ENCODE results near the gene CERS2.
"Not testable (repeated sequence)": the region's sequence is repeated elsewhere in the genome, so short reads cannot be mapped to it uniquely, and the experiment has no call there.

The CERS2 gene

DNA sequence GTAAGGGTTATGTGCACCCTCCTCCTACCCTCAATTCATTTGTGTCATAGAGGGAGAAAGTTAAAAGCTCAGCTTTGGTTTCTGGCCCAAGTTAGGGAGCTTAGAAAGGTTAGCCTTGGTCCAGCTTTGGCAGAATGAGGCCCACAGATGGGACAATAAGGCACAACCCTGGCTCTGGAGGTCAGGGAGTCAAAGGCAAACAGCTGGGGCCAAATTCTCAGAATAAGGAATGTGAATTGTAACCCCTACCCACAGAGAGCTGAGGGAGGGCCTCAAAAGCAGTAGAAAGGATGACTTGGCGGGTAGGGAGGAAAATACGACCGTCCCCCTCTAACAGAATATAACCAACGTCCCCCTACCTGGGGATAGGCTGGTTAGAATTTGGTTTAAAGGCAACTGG is 9.0 kb downstream of the CERS2 start:
- Histone ChIP-seq H3K4me1 (ENCODE audit: insufficient read depth, low read length) (peaks cover 10% of the 10 kb centered on the region), H3K9ac (ENCODE audit: low read length) (no peak overlapping the region), H3K36me3 (ENCODE audit: insufficient read depth, low read length) (peaks cover 79% of the 10 kb centered on the region), H3K27ac (ENCODE audit: low read depth, low read length) (no peak overlapping the region), H3K27me3 (ENCODE audit: control insufficient read depth in 1 of 2, insufficient read depth in 2 of 2, low read length in 2 of 2) (no peaks in the 10 kb centered on the region), H3K4me3 (ENCODE audit: low read depth in 1 of 2, low read length in 2 of 2) (no peak overlapping the region), H3K9me3 (ENCODE audit: low read length) (no peaks in the 10 kb centered on the region)

DNA sequence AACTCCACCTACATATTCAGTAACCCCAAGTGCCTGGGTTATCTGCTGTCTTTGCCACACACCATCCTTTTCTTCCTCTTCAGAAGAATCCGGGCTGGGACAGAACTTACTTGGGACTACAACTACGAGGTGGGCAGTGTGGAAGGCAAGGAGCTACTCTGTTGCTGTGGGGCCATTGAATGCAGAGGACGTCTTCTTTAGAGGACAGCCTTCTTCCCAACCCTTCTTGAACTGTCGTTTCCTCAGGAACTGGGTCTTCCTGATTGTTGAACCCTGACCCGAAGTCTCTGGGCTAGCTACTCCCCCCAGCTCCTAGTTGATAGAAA is 10.5 kb downstream of the CERS2 start:
- Histone ChIP-seq H3K36me3 (ENCODE audit: insufficient read depth, low read length) (peaks cover 91% of the 10 kb centered on the region), H3K9me3 (ENCODE audit: low read length) (no peaks in the 10 kb centered on the region), H3K4me1 (ENCODE audit: insufficient read depth, low read length) (no peaks in the 10 kb centered on the region), H3K27me3 (ENCODE audit: control insufficient read depth in 1 of 2, insufficient read depth in 2 of 2, low read length in 2 of 2) (no peaks in the 10 kb centered on the region), H3K4me3 (ENCODE audit: low read depth in 1 of 2, low read length in 2 of 2) (no peak overlapping the region), H3K27ac (ENCODE audit: low read depth, low read length) (no peak overlapping the region), H3K9ac (ENCODE audit: low read length) (no peak overlapping the region)

DNA sequence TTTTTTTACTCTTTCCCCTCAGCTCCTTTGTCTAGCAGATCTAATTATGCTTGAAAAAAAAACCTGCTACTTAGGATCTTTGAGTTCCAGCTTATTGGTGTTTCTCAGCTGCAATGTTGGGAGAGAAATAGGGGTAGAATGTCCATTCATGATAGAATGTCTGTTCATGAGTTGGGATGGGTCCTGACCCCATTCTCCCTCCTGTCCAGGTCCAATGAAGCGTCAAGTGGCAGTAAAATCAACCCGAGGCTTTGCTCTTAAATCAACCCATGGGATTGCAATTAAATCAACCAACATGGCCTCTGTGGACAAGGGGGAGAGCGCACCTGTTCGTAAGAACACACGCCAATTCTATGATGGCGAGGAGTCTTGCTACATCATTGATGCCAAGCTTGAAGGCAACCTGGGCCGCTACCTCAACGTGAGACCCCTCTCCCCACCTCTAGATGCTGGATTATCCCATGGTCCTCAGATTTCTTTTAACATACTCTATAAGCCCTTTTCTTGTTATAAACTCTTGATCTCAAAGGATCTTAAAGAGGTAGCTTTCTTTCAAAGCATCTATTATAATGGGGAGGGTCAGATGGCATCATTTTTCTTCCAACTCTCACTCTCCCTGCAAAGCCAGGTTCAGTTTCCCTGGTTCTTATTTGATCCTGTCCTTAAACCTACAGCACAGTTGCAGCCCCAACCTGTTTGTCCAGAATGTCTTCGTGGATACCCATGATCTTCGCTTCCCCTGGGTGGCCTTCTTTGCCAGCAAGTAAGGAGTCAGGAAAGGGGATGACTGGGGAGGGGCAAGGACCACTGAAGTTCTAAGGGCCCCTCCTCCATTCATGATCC is 11.1 kb downstream of the CERS2 start:
- Histone ChIP-seq H3K4me3 (ENCODE audit: low read depth in 1 of 2, low read length in 2 of 2) (no peak overlapping the region), H3K27me3 (ENCODE audit: control insufficient read depth in 1 of 2, insufficient read depth in 2 of 2, low read length in 2 of 2) (no peaks in the 10 kb centered on the region), H3K36me3 (ENCODE audit: insufficient read depth, low read length) (peaks cover 91% of the 10 kb centered on the region), H3K27ac (ENCODE audit: low read depth, low read length) (no peak overlapping the region), H3K4me1 (ENCODE audit: insufficient read depth, low read length) (no peaks in the 10 kb centered on the region), H3K9me3 (ENCODE audit: low read length) (no peaks in the 10 kb centered on the region), H3K9ac (ENCODE audit: low read length) (no peak overlapping the region)

DNA sequence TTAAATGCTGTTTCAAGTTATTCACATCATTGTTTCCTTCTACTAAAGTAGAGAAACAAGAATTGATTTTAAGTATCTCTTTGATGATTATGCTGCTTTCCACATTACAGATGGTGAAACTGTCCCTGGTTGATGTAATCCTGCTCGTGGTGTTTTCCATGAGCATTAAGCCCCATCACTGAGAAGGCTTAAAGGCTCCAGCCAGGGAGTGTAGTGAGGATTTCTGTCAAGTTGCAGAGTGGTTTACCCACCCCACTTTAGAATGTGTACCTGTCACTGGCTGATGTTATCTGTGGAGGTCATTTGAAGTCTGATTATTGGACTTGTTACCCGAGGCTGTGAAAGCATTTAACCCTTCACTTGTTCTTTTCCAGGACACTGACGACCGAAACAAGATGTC is 12.9 kb downstream of the CERS2 start:
- H3K27ac ChIP-seq (ENCODE audit: low read depth, low read length): no peak overlapping the region
- no peaks in the 10 kb centered on the region for H3K27me3 ChIP-seq (ENCODE audit: control insufficient read depth in 1 of 2, insufficient read depth in 2 of 2, low read length in 2 of 2)
- H3K4me3 ChIP-seq (ENCODE audit: low read depth in 1 of 2, low read length in 2 of 2): no peak overlapping the region
- no peaks in the 10 kb centered on the region for H3K4me1 ChIP-seq (ENCODE audit: insufficient read depth, low read length)
- H3K9me3 ChIP-seq (ENCODE audit: low read length): no peaks in the 10 kb centered on the region
- no peak overlapping the region for H3K9ac ChIP-seq (ENCODE audit: low read length)
- peaks cover 77% of the 10 kb centered on the region for H3K36me3 ChIP-seq (ENCODE audit: insufficient read depth, low read length)

DNA sequence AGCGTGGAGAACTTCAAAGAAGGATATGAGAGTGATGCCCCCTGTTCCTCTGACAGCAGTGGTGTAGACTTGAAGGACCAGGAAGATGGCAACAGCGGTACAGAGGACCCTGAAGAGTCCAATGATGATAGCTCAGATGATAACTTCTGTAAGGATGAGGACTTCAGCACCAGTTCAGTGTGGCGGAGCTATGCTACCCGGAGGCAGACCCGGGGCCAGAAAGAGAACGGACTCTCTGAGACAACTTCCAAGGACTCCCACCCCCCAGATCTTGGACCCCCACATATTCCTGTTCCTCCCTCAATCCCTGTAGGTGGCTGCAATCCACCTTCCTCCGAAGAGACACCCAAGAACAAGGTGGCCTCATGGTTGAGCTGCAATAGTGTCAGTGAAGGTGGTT is 14.0 kb downstream of the CERS2 start:
- no peaks in the 10 kb centered on the region for H3K27me3 ChIP-seq (ENCODE audit: control insufficient read depth in 1 of 2, insufficient read depth in 2 of 2, low read length in 2 of 2)
- peaks cover 74% of the 10 kb centered on the region for H3K36me3 ChIP-seq (ENCODE audit: insufficient read depth, low read length)
- H3K4me1 ChIP-seq (ENCODE audit: insufficient read depth, low read length): no peaks in the 10 kb centered on the region
- no peak overlapping the region for H3K4me3 ChIP-seq (ENCODE audit: low read depth in 1 of 2, low read length in 2 of 2)
- no peak overlapping the region for H3K27ac ChIP-seq (ENCODE audit: low read depth, low read length)
- H3K9me3 ChIP-seq (ENCODE audit: low read length): no peaks in the 10 kb centered on the region
- H3K9ac ChIP-seq (ENCODE audit: low read length): no peak overlapping the region

DNA sequence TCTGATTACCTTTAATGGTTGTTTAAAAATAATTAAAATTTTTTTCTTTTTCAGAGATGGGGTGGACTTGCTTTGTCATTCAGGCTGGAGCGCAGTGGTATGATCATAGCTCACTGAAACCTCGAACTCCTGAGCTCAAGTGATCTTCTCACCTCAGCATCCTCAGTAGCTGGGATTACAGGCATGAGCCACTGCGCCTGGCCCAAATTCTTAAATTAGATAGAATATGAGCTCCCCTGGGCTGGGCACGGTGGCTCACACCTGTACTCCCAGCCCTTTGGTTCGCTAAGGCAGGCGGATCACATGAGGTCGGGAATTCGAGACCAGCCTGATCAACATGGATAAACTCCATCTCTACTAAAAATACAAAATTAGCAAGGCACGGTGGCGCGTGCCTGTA is 17.0 kb downstream of the CERS2 start:
- no peak overlapping the region for H3K27ac ChIP-seq (ENCODE audit: low read depth, low read length)
- H3K27me3 ChIP-seq (ENCODE audit: control insufficient read depth in 1 of 2, insufficient read depth in 2 of 2, low read length in 2 of 2): no peaks in the 10 kb centered on the region
- no peaks in the 10 kb centered on the region for H3K4me1 ChIP-seq (ENCODE audit: insufficient read depth, low read length)
- H3K4me3 ChIP-seq (ENCODE audit: low read depth in 1 of 2, low read length in 2 of 2): no peak overlapping the region
- no peaks in the 10 kb centered on the region for H3K9me3 ChIP-seq (ENCODE audit: low read length)
- H3K36me3 ChIP-seq (ENCODE audit: insufficient read depth, low read length): peaks cover 67% of the 10 kb centered on the region
- no peak overlapping the region for H3K9ac ChIP-seq (ENCODE audit: low read length)

DNA sequence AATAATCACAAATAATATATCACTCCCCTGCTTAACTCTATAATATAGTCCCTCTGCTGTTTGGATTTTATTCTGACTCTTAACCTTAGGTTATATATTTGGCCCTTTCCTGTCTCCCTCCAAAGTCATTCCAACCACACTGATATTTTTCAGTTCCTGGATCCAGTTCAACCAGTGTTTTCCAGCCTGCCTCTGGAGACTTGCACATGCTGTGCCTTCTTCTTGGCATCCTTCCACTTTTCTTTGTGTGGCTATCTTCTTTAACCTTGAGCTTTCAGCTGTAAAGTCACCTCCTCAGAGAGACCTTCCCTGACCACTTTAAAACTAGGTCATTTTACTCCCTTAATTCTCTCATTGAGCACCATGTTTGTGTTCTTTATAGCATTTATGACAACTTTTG is 19.4 kb downstream of the CERS2 start:
- Histone ChIP-seq H3K4me3 (ENCODE audit: low read depth in 1 of 2, low read length in 2 of 2) (no peak overlapping the region), H3K4me1 (ENCODE audit: insufficient read depth, low read length) (no peaks in the 10 kb centered on the region), H3K27me3 (ENCODE audit: control insufficient read depth in 1 of 2, insufficient read depth in 2 of 2, low read length in 2 of 2) (no peaks in the 10 kb centered on the region), H3K36me3 (ENCODE audit: insufficient read depth, low read length) (peaks cover 62% of the 10 kb centered on the region), H3K9ac (ENCODE audit: low read length) (no peak overlapping the region), H3K9me3 (ENCODE audit: low read length) (no peaks in the 10 kb centered on the region), H3K27ac (ENCODE audit: low read depth, low read length) (no peak overlapping the region)

DNA sequence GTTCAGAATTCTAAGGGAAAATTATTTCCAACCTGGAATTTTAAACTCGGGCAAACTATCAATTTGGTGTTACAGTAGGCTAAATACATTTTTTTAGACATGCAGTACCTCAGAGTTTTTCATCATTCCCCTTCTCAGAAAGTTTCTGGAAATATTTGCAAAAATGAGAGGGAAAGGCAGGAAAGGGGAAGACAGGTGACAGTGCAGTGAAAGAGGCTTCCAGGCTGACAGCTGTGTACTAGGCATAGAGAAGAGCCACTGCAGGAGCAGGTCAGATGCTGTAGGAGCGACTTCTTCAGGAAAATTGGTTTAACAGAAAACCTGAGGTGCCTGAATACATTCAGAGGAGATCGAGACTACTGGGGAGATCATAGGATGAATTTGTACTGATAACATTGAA is 19.9 kb downstream of the CERS2 start:
- no peaks in the 10 kb centered on the region for H3K4me1 ChIP-seq (ENCODE audit: insufficient read depth, low read length)
- H3K27ac ChIP-seq (ENCODE audit: low read depth, low read length): no peak overlapping the region
- H3K4me3 ChIP-seq (ENCODE audit: low read depth in 1 of 2, low read length in 2 of 2): no peak overlapping the region
- no peak overlapping the region for H3K9ac ChIP-seq (ENCODE audit: low read length)
- H3K9me3 ChIP-seq (ENCODE audit: low read length): no peaks in the 10 kb centered on the region
- no peaks in the 10 kb centered on the region for H3K27me3 ChIP-seq (ENCODE audit: control insufficient read depth in 1 of 2, insufficient read depth in 2 of 2, low read length in 2 of 2)
- peaks cover 62% of the 10 kb centered on the region for H3K36me3 ChIP-seq (ENCODE audit: insufficient read depth, low read length)

DNA sequence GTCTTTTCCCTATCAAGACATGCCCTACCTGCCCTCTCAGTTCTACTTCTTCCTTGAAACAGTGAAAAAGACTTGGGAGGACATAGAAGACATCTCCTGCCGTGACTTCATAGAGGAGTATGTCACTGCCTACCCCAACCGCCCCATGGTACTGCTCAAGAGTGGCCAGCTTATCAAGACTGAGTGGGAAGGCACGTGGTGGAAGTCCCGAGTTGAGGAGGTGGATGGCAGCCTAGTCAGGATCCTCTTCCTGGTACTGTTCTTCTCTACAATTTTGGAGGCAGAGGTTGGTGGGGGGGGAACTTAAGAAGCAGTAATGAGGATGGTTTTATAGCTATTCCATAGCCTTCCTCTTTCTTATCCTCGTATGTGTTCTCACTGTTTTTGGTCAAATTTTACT is 29.8 kb downstream of the CERS2 start:
- Histone ChIP-seq H3K9ac (ENCODE audit: low read length) (no peak overlapping the region), H3K4me1 (ENCODE audit: insufficient read depth, low read length) (no peaks in the 10 kb centered on the region), H3K9me3 (ENCODE audit: low read length) (no peaks in the 10 kb centered on the region), H3K27ac (ENCODE audit: low read depth, low read length) (no peak overlapping the region), H3K4me3 (ENCODE audit: low read depth in 1 of 2, low read length in 2 of 2) (no peak overlapping the region), H3K36me3 (ENCODE audit: insufficient read depth, low read length) (peaks cover 86% of the 10 kb centered on the region), H3K27me3 (ENCODE audit: control insufficient read depth in 1 of 2, insufficient read depth in 2 of 2, low read length in 2 of 2) (no peaks in the 10 kb centered on the region)

DNA sequence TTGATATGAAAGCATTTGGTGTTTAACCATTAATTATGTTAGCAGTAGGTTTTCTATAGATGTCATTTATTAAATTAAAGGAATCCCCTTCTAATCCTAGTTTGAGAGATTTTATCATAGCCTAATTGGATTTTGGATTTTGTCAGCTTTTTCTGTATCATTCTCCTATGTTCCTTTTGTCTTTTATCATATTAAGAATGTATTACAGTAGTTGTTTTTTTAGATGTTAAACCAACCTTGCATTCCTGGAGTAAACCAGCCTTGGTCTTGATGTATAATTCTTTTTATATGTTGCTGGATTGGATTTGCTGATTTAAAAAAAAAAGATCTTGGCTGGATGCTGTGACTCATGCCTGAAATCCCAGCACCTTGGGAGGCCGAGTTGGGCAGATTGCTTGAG is 42.9 kb downstream of the CERS2 start:
- peaks cover 8% of the 10 kb centered on the region for H3K4me1 ChIP-seq (ENCODE audit: insufficient read depth, low read length)
- no peak overlapping the region for H3K27ac ChIP-seq (ENCODE audit: low read depth, low read length)
- no peaks in the 10 kb centered on the region for H3K27me3 ChIP-seq (ENCODE audit: control insufficient read depth in 1 of 2, insufficient read depth in 2 of 2, low read length in 2 of 2)
- H3K9ac ChIP-seq (ENCODE audit: low read length): no peak overlapping the region
- no peaks in the 10 kb centered on the region for H3K9me3 ChIP-seq (ENCODE audit: low read length)
- H3K4me3 ChIP-seq (ENCODE audit: low read depth in 1 of 2, low read length in 2 of 2): no peak overlapping the region
- peaks cover 39% of the 10 kb centered on the region for H3K36me3 ChIP-seq (ENCODE audit: insufficient read depth, low read length)

DNA sequence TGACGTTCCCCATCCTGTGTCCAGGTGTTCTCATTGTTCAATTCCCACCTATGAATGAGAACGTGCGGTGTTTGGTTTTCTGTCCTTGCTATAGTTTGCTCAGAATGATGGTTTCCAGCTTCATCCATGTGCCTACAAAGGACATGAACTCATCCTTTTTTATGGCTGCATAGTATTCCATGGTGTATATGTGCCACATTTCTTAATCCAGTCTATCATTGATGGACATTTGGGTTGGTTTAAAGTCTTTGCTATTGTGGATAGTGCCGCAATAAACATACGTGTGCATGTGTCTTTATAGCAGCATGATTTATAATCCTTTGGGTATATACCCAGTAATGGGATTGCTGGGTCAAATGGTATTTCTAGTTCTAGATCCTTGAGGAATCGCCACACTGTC is 45.9 kb downstream of the CERS2 start:
- not testable (repeated sequence) for H3K9me3 ChIP-seq (ENCODE audit: low read length); H3K27ac ChIP-seq (ENCODE audit: low read depth, low read length); H3K4me3 ChIP-seq (ENCODE audit: low read depth in 1 of 2, low read length in 2 of 2); H3K4me1 ChIP-seq (ENCODE audit: insufficient read depth, low read length); H3K27me3 ChIP-seq (ENCODE audit: control insufficient read depth in 1 of 2, insufficient read depth in 2 of 2, low read length in 2 of 2); H3K9ac ChIP-seq (ENCODE audit: low read length)
- H3K36me3 ChIP-seq (ENCODE audit: insufficient read depth, low read length): peaks cover 32% of the 10 kb centered on the region

DNA sequence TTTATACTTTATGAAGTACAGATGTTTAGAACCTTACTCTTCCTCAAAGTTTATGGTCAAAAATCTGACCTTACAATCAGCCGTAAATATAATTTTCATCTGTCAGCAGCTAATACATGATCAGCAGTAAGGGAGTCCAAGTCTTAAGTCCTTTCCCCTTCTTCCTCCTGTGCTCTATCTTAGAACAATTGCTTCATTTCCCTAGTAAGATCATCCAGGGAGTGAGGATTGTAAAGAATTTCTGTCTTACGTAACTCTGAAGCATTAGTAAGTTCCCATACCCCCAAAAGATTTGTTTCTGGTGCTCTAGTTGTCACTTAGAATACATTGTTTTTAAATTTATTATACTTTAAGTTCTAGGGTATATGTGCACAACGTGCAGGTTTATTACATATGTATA is 46.3 kb downstream of the CERS2 start:
- no peaks in the 10 kb centered on the region for H3K27me3 ChIP-seq (ENCODE audit: control insufficient read depth in 1 of 2, insufficient read depth in 2 of 2, low read length in 2 of 2)
- no peak overlapping the region for H3K27ac ChIP-seq (ENCODE audit: low read depth, low read length)
- H3K9ac ChIP-seq (ENCODE audit: low read length): no peak overlapping the region
- peaks cover 32% of the 10 kb centered on the region for H3K36me3 ChIP-seq (ENCODE audit: insufficient read depth, low read length)
- no peaks in the 10 kb centered on the region for H3K9me3 ChIP-seq (ENCODE audit: low read length)
- H3K4me3 ChIP-seq (ENCODE audit: low read depth in 1 of 2, low read length in 2 of 2): no peak overlapping the region
- peaks cover 9% of the 10 kb centered on the region for H3K4me1 ChIP-seq (ENCODE audit: insufficient read depth, low read length)

Data from muscle layer of colon (tissue), 2 donors.